H1 (cell line): ENCODE results near the gene PPP1R7. TPM values are rescaled to one million over a fixed set of nuclear protein-coding genes. Genes with fewer than 3 reads are reported as not detected.

ENCODE experiments used
- CTCF ChIA-PET: fragments of 300-600 bp; sonication (Branson Sonifier 250); formaldehyde crosslinking; loops from one replicate; lab custom pipeline; 2021; ENCODE audit not compliant: partially characterized antibody; lab: Charles Lee
- POLR2A ChIA-PET: fragments of 300-600 bp; sonication (Branson Sonifier 250); formaldehyde crosslinking; loops from one replicate; lab custom pipeline; 2021; ENCODE audit warnings: inconsistent platforms; ENCODE audit not compliant: partially characterized antibody; lab: Charles Lee
- DNase-seq, 2 experiments: peaks; one replicate each; pipeline versions ENCODE4 v3.0.0 to v3.0.0-alpha.2; 2010 to 2022; ENCODE audit warnings: low spot score in 2 of 2, low read depth in 1 of 2, mixed read lengths in 1 of 2
- FAIRE-seq: peaks from 2 replicates; lab custom pipeline; 2011; peaks lifted over from hg19 to GRCh38; lab: Jason Lieb, UNC
- H2AFZ ChIP-seq: 2 replicates; pipeline ENCODE4 v1.8.1; 2012; ENCODE audit warnings: low read length, inconsistent platforms
- H2AK5ac ChIP-seq: 2 replicates; pipeline ENCODE4 v1.6.1; 2013; ENCODE audit warnings: low read depth, low read length
- H2BK120ac ChIP-seq: replicated peaks from 2 replicates; pipeline ENCODE3; 2013; ENCODE audit warnings: low read depth, low read length, inconsistent platforms
- H2BK12ac ChIP-seq: 2 replicates; pipeline ENCODE4 v1.6.1; 2013; ENCODE audit warnings: low read depth, low read length
- H2BK15ac ChIP-seq: 2 replicates; pipeline ENCODE4 v1.6.1; 2013; ENCODE audit warnings: low read length
- H2BK20ac ChIP-seq: 2 replicates; pipeline ENCODE4 v1.6.1; 2013; ENCODE audit warnings: low read length
- H2BK5ac ChIP-seq: 2 replicates; pipeline ENCODE4 v1.6.1; 2013; ENCODE audit warnings: low read depth, low read length
- H3K14ac ChIP-seq: 2 replicates; pipeline ENCODE4 v1.6.1; 2013; ENCODE audit warnings: inconsistent platforms; ENCODE audit not compliant: insufficient read length
- H3K18ac ChIP-seq: 2 replicates; pipeline ENCODE4 v1.6.1; 2013; ENCODE audit warnings: low read length; ENCODE audit errors: extremely low read depth
- H3K23ac ChIP-seq: 2 replicates; pipeline ENCODE4 v1.6.1; 2013; ENCODE audit warnings: inconsistent platforms; ENCODE audit not compliant: insufficient read length
- H3K23me2 ChIP-seq: 2 replicates; pipeline ENCODE4 v1.6.1; 2013; ENCODE audit warnings: low read depth, low read length
- H3K27ac ChIP-seq: 2 replicates; pipeline ENCODE4 v1.6.1; 2011; ENCODE audit warnings: low read depth, low read length, inconsistent platforms
- H3K27me3 ChIP-seq, 4 experiments: replicated peaks in 1 of 4; 1 replicate in 1 of 4; 2 replicates in 3 of 4; pipeline versions ENCODE4 v1.6.1 to v1.8.1; 2011 to 2013; ENCODE audit warnings: low read length in 3 of 4, mild to moderate bottlenecking in 3 of 4, inconsistent platforms in 2 of 4, mixed read lengths in 2 of 4, moderate library complexity in 1 of 4; ENCODE audit not compliant: control insufficient read depth in 3 of 4, insufficient read depth in 3 of 4; ENCODE audit errors: extremely low read depth in 1 of 4
- H3K36me3 ChIP-seq, 4 experiments: 2 replicates each; pipeline versions ENCODE4 v1.6.1 to v1.8.1; 2011 to 2013; ENCODE audit warnings: mild to moderate bottlenecking in 4 of 4, low read length in 3 of 4, moderate library complexity in 2 of 4, control low read depth in 1 of 4, inconsistent platforms in 1 of 4; ENCODE audit not compliant: insufficient read depth in 4 of 4, control insufficient read depth in 2 of 4
- H3K4ac ChIP-seq: replicated peaks from 2 replicates; pipeline ENCODE3; 2013; ENCODE audit warnings: low read length, low read depth, mixed read lengths, inconsistent platforms; ENCODE audit not compliant: insufficient read length
- H3K4me1 ChIP-seq, 4 experiments: replicated peaks in 1 of 4; 1 replicate in 1 of 4; 2 replicates in 3 of 4; pipeline versions ENCODE4 v1.6.1 to v1.8.1; 2011 to 2013; ENCODE audit warnings: low read length in 3 of 4, inconsistent platforms in 2 of 4, mixed read lengths in 1 of 4; ENCODE audit not compliant: insufficient read depth in 4 of 4, control insufficient read depth in 3 of 4
- H3K4me2 ChIP-seq, 2 experiments: 2 replicates each; pipeline versions ENCODE4 v1.6.1 to v1.8.1; 2011 to 2013; ENCODE audit warnings: low read depth in 2 of 2, low read length in 2 of 2, control low read depth in 1 of 2, inconsistent platforms in 1 of 2, mild to moderate bottlenecking in 1 of 2; ENCODE audit not compliant: insufficient read depth in 1 of 2
- H3K4me3 ChIP-seq, 4 experiments: fragments of 200-600, 300-600 bp in 1 of 4; sonication (generic), shearing (Covaris generic), sonication (Bioruptor Twin) in 1 of 4; 2 replicates each; pipeline versions ENCODE4 v1.5.1 to v1.8.1; 2011 to 2016; ENCODE audit warnings: low read length in 4 of 4, low read depth in 3 of 4, control low read depth in 2 of 4, inconsistent platforms in 2 of 4, mild to moderate bottlenecking in 2 of 4, mixed read lengths in 1 of 4, moderate library complexity in 1 of 4; ENCODE audit not compliant: insufficient read depth in 2 of 4; ENCODE audit errors: extremely low read depth in 1 of 4
- H3K56ac ChIP-seq: replicated peaks from 2 replicates; pipeline ENCODE3; 2013; ENCODE audit warnings: low read depth, mild to moderate bottlenecking, mixed read lengths, low read length, inconsistent platforms; ENCODE audit not compliant: insufficient read length
- H3K79me1 ChIP-seq: 2 replicates; pipeline ENCODE4 v1.6.1; 2013; ENCODE audit warnings: low read depth, low read length, control low read depth
- H3K79me2 ChIP-seq, 2 experiments: 2 replicates each; pipeline versions ENCODE4 v1.6.1 to v1.8.1; 2012 to 2013; ENCODE audit warnings: low read length in 2 of 2, mild to moderate bottlenecking in 2 of 2, inconsistent platforms in 1 of 2; ENCODE audit not compliant: insufficient read depth in 2 of 2, control insufficient read depth in 1 of 2
- H3K9ac ChIP-seq, 4 experiments: replicated peaks in 1 of 4; 1 replicate in 1 of 4; 2 replicates in 3 of 4; pipeline versions ENCODE4 v1.6.1 to v1.8.1; 2011 to 2013; ENCODE audit warnings: low read depth in 3 of 4, low read length in 3 of 4, control low read depth in 2 of 4, mild to moderate bottlenecking in 2 of 4, moderate library complexity in 2 of 4, inconsistent platforms in 1 of 4; ENCODE audit errors: extremely low read depth in 1 of 4
- H3K9me3 ChIP-seq, 2 experiments: 2 replicates each; pipeline versions ENCODE4 v1.6.1 to v1.8.1; 2012 to 2013; ENCODE audit warnings: mild to moderate bottlenecking in 2 of 2, moderate library complexity in 2 of 2, control low read depth in 1 of 2, inconsistent platforms in 1 of 2, low read depth in 1 of 2, low read length in 1 of 2, mixed read lengths in 1 of 2; ENCODE audit not compliant: insufficient read depth in 2 of 2
- H4K20me1 ChIP-seq, 2 experiments: replicated peaks in 1 of 2; 2 replicates each; pipeline versions ENCODE3 to v1.8.1; 2011 to 2013; ENCODE audit warnings: inconsistent platforms in 2 of 2, low read length in 2 of 2, mild to moderate bottlenecking in 1 of 2; ENCODE audit not compliant: insufficient read depth in 2 of 2, control insufficient read depth in 1 of 2
- H4K5ac ChIP-seq: 2 replicates; pipeline ENCODE4 v1.6.1; 2013; ENCODE audit warnings: low read length, low read depth, mixed read lengths, inconsistent platforms; ENCODE audit not compliant: insufficient read length
- H4K8ac ChIP-seq: 2 replicates; pipeline ENCODE4 v1.8.0; 2013; ENCODE audit warnings: mild to moderate bottlenecking, moderate library complexity, low read length, inconsistent platforms; ENCODE audit not compliant: insufficient read depth; ENCODE audit errors: extremely low read depth
- H4K91ac ChIP-seq: replicated peaks from 2 replicates; pipeline ENCODE3; 2013; ENCODE audit warnings: low read length, mixed read lengths, inconsistent platforms; ENCODE audit not compliant: insufficient read length
- CTBP2 ChIP-seq: IDR thresholded peaks from 2 replicates; pipeline ENCODE4 v1.7.0; 2011; ENCODE audit warnings: borderline replicate concordance, mild to moderate bottlenecking, moderate library complexity, mixed read lengths, low read length; ENCODE audit not compliant: insufficient read depth, insufficient read length
- JUN ChIP-seq: IDR thresholded peaks from 2 replicates; pipeline ENCODE4 v1.6.1; 2011; ENCODE audit warnings: low read depth, mild to moderate bottlenecking, improper control_type of control experiment, low read length
- JUND ChIP-seq: IDR thresholded peaks from 2 replicates; pipeline ENCODE4 v1.6.1; 2011; ENCODE audit warnings: mild to moderate bottlenecking, improper control_type of control experiment, low read length
- KDM4A ChIP-seq: IDR thresholded peaks from one replicate; pipeline ENCODE4 v1.7.1; 2012; ENCODE audit warnings: low read depth, mild to moderate bottlenecking, moderate library complexity, low read length, inconsistent platforms; ENCODE audit not compliant: severe bottlenecking
- MAFK ChIP-seq: IDR thresholded peaks from 2 replicates; pipeline ENCODE4 v1.6.1; 2012; ENCODE audit warnings: low read depth, mild to moderate bottlenecking, improper control_type of control experiment, low read length
- NANOG ChIP-seq: IDR thresholded peaks from 2 replicates; pipeline ENCODE4 v1.6.1; 2011; ENCODE audit warnings: low read length, low read depth, mild to moderate bottlenecking, inconsistent platforms; ENCODE audit not compliant: insufficient read depth, poor library complexity, severe bottlenecking
- POLR2AphosphoS5 ChIP-seq: IDR thresholded peaks from 2 replicates; pipeline ENCODE4 v1.6.1; 2011; ENCODE audit warnings: low read depth, low read length
- RBBP5 ChIP-seq: IDR thresholded peaks from 2 replicates; pipeline ENCODE4 v1.7.1; 2012; ENCODE audit warnings: low read depth, mild to moderate bottlenecking, inconsistent platforms, low read length, moderate library complexity, borderline replicate concordance
- SIN3A ChIP-seq, 2 experiments: IDR thresholded peaks in 1 of 2; conservative IDR thresholded peaks in 1 of 2; 2 replicates each; pipeline ENCODE4 v1.6.1; 2011 to 2012; ENCODE audit warnings: low read length in 2 of 2, improper control_type of control experiment in 1 of 2, low read depth in 1 of 2, mild to moderate bottlenecking in 1 of 2
- SP1 ChIP-seq: IDR thresholded peaks from 2 replicates; pipeline ENCODE4 v1.6.1; 2011; ENCODE audit warnings: low read depth, low read length
- SRF ChIP-seq: IDR thresholded peaks from 2 replicates; pipeline ENCODE4 v1.6.1; 2011; ENCODE audit warnings: mild to moderate bottlenecking, low read depth, low read length, moderate library complexity
- USF2 ChIP-seq: IDR thresholded peaks from 2 replicates; pipeline ENCODE4 v1.6.1; 2011; ENCODE audit warnings: low read length, improper control_type of control experiment
- WGBS, 2 experiments: shearing (Covaris generic) in 1 of 2; methylation state at CpG; one replicate each; pipeline versions ENCODE4 v1.1.6 to v1.1.7; 2013 to 2015; ENCODE audit warnings: low lambda C conversion rate in 2 of 2, mixed read lengths in 2 of 2, inconsistent platforms in 1 of 2, low coverage in 1 of 2, missing lambda C conversion rate in 1 of 2; ENCODE audit not compliant: insufficient replicate concordance in 2 of 2, insufficient coverage in 1 of 2, insufficient read length in 1 of 2; ENCODE audit errors: extremely low coverage in 1 of 2, missing lambda C conversion rate in 1 of 2; 5-methylcytosine and 5-hydroxymethylcytosine counted together
- polyA plus RNA-seq, 7 experiments: library from polyadenylated mRNA; depleted of rRNA in 3 of 7; stranded (reverse) in 5 of 7; unstranded in 2 of 7; fragments of >200 nt in 5 of 7; fragments of 200-250 nt in 2 of 7; gene quantifications; 1 replicate in 5 of 7; 2 replicates in 1 of 7; 4 replicates in 1 of 7; pipeline versions ENCODE4 v1.2.1 to v1.2.3, GENCODE V29; 2011 to 2013; ENCODE audit warnings: missing spikeins in 2 of 7, mixed read lengths in 2 of 7
- total RNA-seq: library from RNA; stranded (reverse); fragmentation: NEBNext Ultra II Directional; extraction: Animal tissue kit (Norgen Biotek cat#: 25700); gene quantifications from 2 replicates; pipeline ENCODE4 v1.2.1, GENCODE V29; 2021

Gene PPP1R7
- total and polyA plus RNA-seq, 2 of the 8 experiments (the other 6 are each of a cell fraction or from before 2014, with no cell fraction given): 22.2 to 64.0 TPM

- H3K14ac ChIP-seq: no peak overlapping the region
- H3K4me3 ChIP-seq: no peak overlapping the region
- no peaks in the 10 kb centered on the region for H3K79me1 ChIP-seq
- no peak overlapping the region for H3K56ac ChIP-seq
- no peak overlapping the region for H3K4ac ChIP-seq
- no peak overlapping the region for H2BK120ac ChIP-seq
- ChIA-PET POLR2A (interaction anchor here (0.6 to 1.3 kb wide), 2 partner anchors 9 to 29 kb away, joined by 3 to 4 read pairs; no protein-coding TSS in a partner anchor), CTCF (interaction anchor here (0.6 to 1.0 kb wide), 4 partner anchors 73 to 540 kb away, joined by 3 to 5 read pairs (median 4); no protein-coding TSS in a partner anchor)
- no peak overlapping the region for H2AFZ ChIP-seq
- peaks cover 0 to 31% (median 6%) of the 10 kb centered on the region in 4 experiments; a peak in 6 of 8 replicates for H3K36me3 ChIP-seq
- H3K27ac ChIP-seq: no peak overlapping the region
- H4K5ac ChIP-seq: no peak overlapping the region
- H4K91ac ChIP-seq: no peak overlapping the region
- H3K4me2 ChIP-seq: no peak overlapping the region
- H3K4me1 ChIP-seq: no peaks in the 10 kb centered on the region
- H3K9me3 ChIP-seq: no peaks in the 10 kb centered on the region
- H2BK12ac ChIP-seq: no peak overlapping the region
- WGBS, 2 experiments: 90% methylated on average over 3 of the region's 3 CpGs; no CpG with 5 or more reads in 1 of the 2 experiments
- H3K23ac ChIP-seq: no peak overlapping the region
- no peak overlapping the region for H3K9ac ChIP-seq
- no peak overlapping the region for H3K18ac ChIP-seq
- peaks cover 0 to 4% of the 10 kb centered on the region in 2 experiments for H4K20me1 ChIP-seq
- no peak overlapping the region for H2BK5ac ChIP-seq
- no peak overlapping the region for H2BK20ac ChIP-seq
- FAIRE-seq (no peak), DNase-seq (no peak)
- H2AK5ac ChIP-seq: no peak overlapping the region
- H3K79me2 ChIP-seq: no peaks in the 10 kb centered on the region
- H3K27me3 ChIP-seq: no peaks in the 10 kb centered on the region
- H4K8ac ChIP-seq: no peak overlapping the region
- H2BK15ac ChIP-seq: no peak overlapping the region
- no peaks in the 10 kb centered on the region for H3K23me2 ChIP-seq
- TF ChIP-seq SRF (no peak), SIN3A (conservative IDR thresholded peaks at IDR 0.05 in 1 of 2, IDR thresholded peaks at IDR 0.05 in 1 of 2; ENCODE audit: low read depth in 1 of 2, low read length in 2 of 2) (no peak), KDM4A (no peak), JUN (no peak), SP1 (no peak), USF2 (no peak), CTBP2 (no peak), MAFK (no peak), NANOG (no peak), JUND (no peak), RBBP5 (no peak), POLR2AphosphoS5 (no peak)
These were observed 13.4 kb downstream of the PPP1R7 start for GRCh38 chr2:241163601-241164118.
